Embryonic facial prominence (tissue), 1 donor: ENCODE data around the gene TOMM22.

Experiments
- DNase-seq: peaks from one replicate; pipeline ENCODE4 v3.0.0-alpha.2; 2016; ENCODE audit errors: extremely low spot score

TOMM22 gene

GRCh38 chr22:38733724-38734381 is 52.1 kb downstream of the TOMM22 start:
- DNase-seq, result no peak

- no peak for DNase-seq
Measured at GRCh38 chr22:38734421-38735100, 52.8 kb downstream of the TOMM22 start.
